Spleen (tissue), 7 donors: ENCODE measurements around the gene NR3C1.

Source experiments
- POLR2A ChIP-seq, 3 donors: fragments of 450-650 bp; IDR thresholded peaks; one replicate each; pipeline ENCODE4 v1.5.1; 2017; ENCODE audit warnings: antibody characterized with exemption in 3 of 3, mild to moderate bottlenecking in 1 of 3
- POLR2AphosphoS5 ChIP-seq, 3 donors: sonication (generic); formaldehyde crosslinking; IDR thresholded peaks; one replicate each; pipeline ENCODE4 v1.5.1; 2017; ENCODE audit warnings: antibody characterized with exemption in 3 of 3
- TF ChIP-seq, protein P1 (sequence below), 11 experiments: fragments of 200-600 bp in 7 of 11; fragments of 450-650 bp in 4 of 11; sonication (generic) in 4 of 11; IDR thresholded peaks in 8 of 11; conservative IDR thresholded peaks in 3 of 11; 1 replicate in 7 of 11; 2 replicates in 4 of 11; pipeline versions ENCODE4 v1.4.0 to v1.8.0; 2016 to 2021; ENCODE audit warnings: antibody characterized with exemption in 11 of 11, inconsistent platforms in 4 of 11, mild to moderate bottlenecking in 1 of 11
- donor health status: DM: no; HTN: no; CAD: no; lungs with moderate emphysema.
- donor health status: DM: no; HTN: no; CAD: no.
- donor health status: DM: no; HTN: no; CAD: no.

DNA sequence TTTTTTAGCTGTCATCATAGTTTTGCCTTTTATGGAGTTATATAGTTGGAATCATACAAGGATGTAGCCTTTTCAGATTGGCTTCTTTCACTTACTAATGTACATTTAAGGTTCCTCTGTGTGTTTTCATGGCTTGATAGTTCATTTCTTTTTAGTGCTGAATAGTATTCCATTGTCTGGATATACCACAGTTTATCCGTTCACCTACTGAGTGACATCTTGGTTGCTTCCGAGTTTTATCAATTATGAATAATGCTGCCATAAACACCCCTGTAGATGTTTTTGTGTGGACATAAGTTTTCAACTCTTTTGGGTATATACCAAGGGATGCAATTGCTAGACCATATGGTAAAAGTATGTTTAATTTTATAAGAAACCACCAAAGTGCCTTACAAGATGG, 136.3 kb downstream of the NR3C1 start:
- TF ChIP-seq POLR2A (IDR thresholded peaks at IDR 0.05) (no peak), POLR2AphosphoS5 (IDR thresholded peaks at IDR 0.05) (no peak)
- TF ChIP-seq, protein P1, sequence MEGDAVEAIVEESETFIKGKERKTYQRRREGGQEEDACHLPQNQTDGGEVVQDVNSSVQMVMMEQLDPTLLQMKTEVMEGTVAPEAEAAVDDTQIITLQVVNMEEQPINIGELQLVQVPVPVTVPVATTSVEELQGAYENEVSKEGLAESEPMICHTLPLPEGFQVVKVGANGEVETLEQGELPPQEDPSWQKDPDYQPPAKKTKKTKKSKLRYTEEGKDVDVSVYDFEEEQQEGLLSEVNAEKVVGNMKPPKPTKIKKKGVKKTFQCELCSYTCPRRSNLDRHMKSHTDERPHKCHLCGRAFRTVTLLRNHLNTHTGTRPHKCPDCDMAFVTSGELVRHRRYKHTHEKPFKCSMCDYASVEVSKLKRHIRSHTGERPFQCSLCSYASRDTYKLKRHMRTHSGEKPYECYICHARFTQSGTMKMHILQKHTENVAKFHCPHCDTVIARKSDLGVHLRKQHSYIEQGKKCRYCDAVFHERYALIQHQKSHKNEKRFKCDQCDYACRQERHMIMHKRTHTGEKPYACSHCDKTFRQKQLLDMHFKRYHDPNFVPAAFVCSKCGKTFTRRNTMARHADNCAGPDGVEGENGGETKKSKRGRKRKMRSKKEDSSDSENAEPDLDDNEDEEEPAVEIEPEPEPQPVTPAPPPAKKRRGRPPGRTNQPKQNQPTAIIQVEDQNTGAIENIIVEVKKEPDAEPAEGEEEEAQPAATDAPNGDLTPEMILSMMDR (IDR thresholded peaks at IDR 0.05 in 8 of 11, conservative IDR thresholded peaks at IDR 0.05 in 3 of 11): no peak
